ENCODE data around the gene GAK. TPM values are rescaled to one million over a fixed set of nuclear protein-coding genes. Genes with fewer than 3 reads are reported as not detected.

The GAK gene
- total RNA-seq, 1 donor from 2014 or later, result 146 TPM

- H3K4me3 Mint-ChIP-seq, result no peak overlapping the region
- DNase-seq (ENCODE audit: low spot score), result no peak
- intact Hi-C loops (cut with micrococcal nuclease), result loop anchor here (5.0 kb wide), 1 partner anchor 368 kb away; no protein-coding TSS in a partner anchor
- H3K36me3 Mint-ChIP-seq (ENCODE audit: low read depth), result no peaks in the 10 kb centered on the region
- H3K27me3 Mint-ChIP-seq (ENCODE audit: insufficient read depth), result no peaks in the 10 kb centered on the region
- no peaks in the 10 kb centered on the region for H3K4me1 Mint-ChIP-seq (ENCODE audit: low read depth)
- H3K27ac Mint-ChIP-seq, result no peak overlapping the region
- no peaks in the 10 kb centered on the region for H3K9me3 Mint-ChIP-seq
Measured at GRCh38 chr4:960636-961350, 28.7 kb upstream of the GAK start.

GRCh38 chr4:960140-960635 is 28.1 kb upstream of the GAK start:
- intact Hi-C loops (cut with micrococcal nuclease), result loop anchor here (5.0 kb wide), 1 partner anchor 368 kb away; no protein-coding TSS in a partner anchor
- no peak for DNase-seq (ENCODE audit: low spot score)
- H3K36me3 Mint-ChIP-seq (ENCODE audit: low read depth), result no peaks in the 10 kb centered on the region
- no peaks in the 10 kb centered on the region for H3K9me3 Mint-ChIP-seq
- no peaks in the 10 kb centered on the region for H3K4me1 Mint-ChIP-seq (ENCODE audit: low read depth)
- no peak overlapping the region for H3K4me3 Mint-ChIP-seq
- H3K27me3 Mint-ChIP-seq (ENCODE audit: insufficient read depth), result no peaks in the 10 kb centered on the region
- H3K27ac Mint-ChIP-seq, result no peak overlapping the region

- H3K27me3 Mint-ChIP-seq (ENCODE audit: insufficient read depth), result no peaks in the 10 kb centered on the region
- H3K36me3 Mint-ChIP-seq (ENCODE audit: low read depth), result peaks cover 2% of the 10 kb centered on the region
- no peak for DNase-seq (ENCODE audit: low spot score)
- H3K4me3 Mint-ChIP-seq, result no peak overlapping the region
- no peaks in the 10 kb centered on the region for H3K9me3 Mint-ChIP-seq
- no peaks in the 10 kb centered on the region for H3K4me1 Mint-ChIP-seq (ENCODE audit: low read depth)
- no peak overlapping the region for H3K27ac Mint-ChIP-seq
- intact Hi-C loops (cut with micrococcal nuclease), result loop anchor here (5.0 kb wide), 1 partner anchor 367 kb away; no protein-coding TSS in a partner anchor
Measured at GRCh38 chr4:959338-960139, 27.4 kb upstream of the GAK start.

- Mint-ChIP-seq H3K9me3 (no peaks in the 10 kb centered on the region), H3K27me3 (ENCODE audit: insufficient read depth) (no peaks in the 10 kb centered on the region)
Measured at GRCh38 chr4:958696-959337, 26.7 kb upstream of the GAK start.

GRCh38 chr4:958314-958665 is 26.2 kb upstream of the GAK start:
- H3K27ac Mint-ChIP-seq, result no peak overlapping the region
- intact Hi-C loops (cut with micrococcal nuclease), result no loop called here
- H3K9me3 Mint-ChIP-seq, result no peaks in the 10 kb centered on the region
- H3K27me3 Mint-ChIP-seq (ENCODE audit: insufficient read depth), result no peaks in the 10 kb centered on the region
- H3K4me3 Mint-ChIP-seq, result no peak overlapping the region
- H3K36me3 Mint-ChIP-seq (ENCODE audit: low read depth), result peaks cover 4% of the 10 kb centered on the region
- no peaks in the 10 kb centered on the region for H3K4me1 Mint-ChIP-seq (ENCODE audit: low read depth)
- DNase-seq (ENCODE audit: low spot score), result no peak

More at GRCh38 chr4:958696-959337, 26.7 kb upstream of the GAK start:
- no peak for DNase-seq (ENCODE audit: low spot score)
- Mint-ChIP-seq H3K4me1 (ENCODE audit: low read depth) (no peaks in the 10 kb centered on the region), H3K36me3 (ENCODE audit: low read depth) (peaks cover 4% of the 10 kb centered on the region), H3K27ac (no peak overlapping the region), H3K4me3 (no peak overlapping the region)
- intact Hi-C loops (cut with micrococcal nuclease), result no loop called here

GRCh38 chr4:957581-958313 is 25.6 kb upstream of the GAK start:
- H3K4me1 Mint-ChIP-seq (ENCODE audit: low read depth), result no peaks in the 10 kb centered on the region
- H3K27me3 Mint-ChIP-seq (ENCODE audit: insufficient read depth), result no peaks in the 10 kb centered on the region
- intact Hi-C loops (cut with micrococcal nuclease), result no loop called here
- H3K4me3 Mint-ChIP-seq, result no peak overlapping the region
- no peaks in the 10 kb centered on the region for H3K9me3 Mint-ChIP-seq
- H3K36me3 Mint-ChIP-seq (ENCODE audit: low read depth), result peaks cover 4% of the 10 kb centered on the region
- no peak overlapping the region for H3K27ac Mint-ChIP-seq
- no peak for DNase-seq (ENCODE audit: low spot score)

GRCh38 chr4:957231-957580 is 25.1 kb upstream of the GAK start:
- Mint-ChIP-seq H3K27me3 (ENCODE audit: insufficient read depth) (no peaks in the 10 kb centered on the region), H3K27ac (no peak overlapping the region), H3K36me3 (ENCODE audit: low read depth) (peaks cover 4% of the 10 kb centered on the region), H3K4me1 (ENCODE audit: low read depth) (no peaks in the 10 kb centered on the region), H3K9me3 (no peaks in the 10 kb centered on the region), H3K4me3 (no peak overlapping the region)
- intact Hi-C loops (cut with micrococcal nuclease), result no loop called here
- no peak for DNase-seq (ENCODE audit: low spot score)

GRCh38 chr4:956531-957230 is 24.6 kb upstream of the GAK start:
- H3K4me3 Mint-ChIP-seq, result no peak overlapping the region
- peaks cover 4% of the 10 kb centered on the region for H3K36me3 Mint-ChIP-seq (ENCODE audit: low read depth)
- intact Hi-C loops (cut with micrococcal nuclease), result no loop called here
- H3K27me3 Mint-ChIP-seq (ENCODE audit: insufficient read depth), result no peaks in the 10 kb centered on the region
- no peaks in the 10 kb centered on the region for H3K9me3 Mint-ChIP-seq
- H3K27ac Mint-ChIP-seq, result no peak overlapping the region
- no peak for DNase-seq (ENCODE audit: low spot score)
- H3K4me1 Mint-ChIP-seq (ENCODE audit: low read depth), result no peaks in the 10 kb centered on the region

- DNase-seq (ENCODE audit: low spot score), result no peak
- Mint-ChIP-seq H3K36me3 (ENCODE audit: low read depth) (peaks cover 4% of the 10 kb centered on the region), H3K27ac (no peak overlapping the region), H3K4me3 (no peak overlapping the region), H3K27me3 (ENCODE audit: insufficient read depth) (no peaks in the 10 kb centered on the region), H3K9me3 (no peaks in the 10 kb centered on the region), H3K4me1 (ENCODE audit: low read depth) (no peaks in the 10 kb centered on the region)
- intact Hi-C loops (cut with micrococcal nuclease), result no loop called here
Measured at GRCh38 chr4:955931-956381, 23.8 kb upstream of the GAK start.

- Mint-ChIP-seq H3K27me3 (ENCODE audit: insufficient read depth) (no peaks in the 10 kb centered on the region), H3K4me1 (ENCODE audit: low read depth) (no peaks in the 10 kb centered on the region), H3K4me3 (no peak overlapping the region), H3K9me3 (no peaks in the 10 kb centered on the region), H3K36me3 (ENCODE audit: low read depth) (peaks cover 4% of the 10 kb centered on the region), H3K27ac (no peak overlapping the region)
- intact Hi-C loops (cut with micrococcal nuclease), result no loop called here
- no peak for DNase-seq (ENCODE audit: low spot score)
Measured at GRCh38 chr4:955161-955921, 23.2 kb upstream of the GAK start.

GRCh38 chr4:954211-955020 is 22.3 kb upstream of the GAK start:
- intact Hi-C loops (cut with micrococcal nuclease), result no loop called here
- DNase-seq (ENCODE audit: low spot score), result no peak
- H3K27ac Mint-ChIP-seq, result no peak overlapping the region
- no peaks in the 10 kb centered on the region for H3K9me3 Mint-ChIP-seq
- H3K4me1 Mint-ChIP-seq (ENCODE audit: low read depth), result no peaks in the 10 kb centered on the region
- peaks cover 4% of the 10 kb centered on the region for H3K36me3 Mint-ChIP-seq (ENCODE audit: low read depth)
- no peaks in the 10 kb centered on the region for H3K27me3 Mint-ChIP-seq (ENCODE audit: insufficient read depth)
- no peak overlapping the region for H3K4me3 Mint-ChIP-seq
